HG03354 (cell line): ENCODE measurements around the gene TRPC4.
"Not testable (repeated sequence)": the region's sequence is repeated elsewhere in the genome, so short reads cannot be mapped to it uniquely, and the experiment has no call there.

Experiments used
- ATAC-seq: cut with Tn5 transposase; IDR thresholded peaks from one replicate; pipeline ENCODE4 v1.9.1; 2021; ENCODE audit warnings: mild to moderate bottlenecking; ENCODE audit not compliant: unreplicated experiment, poor library complexity, severe bottlenecking

The TRPC4 gene

DNA sequence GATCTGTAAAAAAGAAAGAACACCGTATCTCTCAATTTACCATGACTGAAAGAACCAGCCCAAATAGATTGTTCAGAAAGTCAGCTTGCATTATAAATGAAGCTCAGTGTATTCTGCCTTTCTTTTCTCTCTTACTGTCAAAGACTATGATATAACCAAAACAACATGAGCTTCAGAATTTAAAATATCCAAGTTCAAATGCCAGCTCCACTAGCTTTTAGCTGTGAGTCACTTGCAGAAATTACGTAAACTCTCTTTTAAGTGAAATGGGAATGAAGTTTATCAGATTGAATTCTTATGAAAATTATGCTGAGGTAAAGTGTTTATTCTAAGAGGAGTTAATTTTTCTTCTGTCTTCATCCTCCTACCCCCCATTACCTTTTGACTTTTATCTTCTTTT is 251.0 kb downstream of the TRPC4 start:
- ATAC-seq: no peak

DNA sequence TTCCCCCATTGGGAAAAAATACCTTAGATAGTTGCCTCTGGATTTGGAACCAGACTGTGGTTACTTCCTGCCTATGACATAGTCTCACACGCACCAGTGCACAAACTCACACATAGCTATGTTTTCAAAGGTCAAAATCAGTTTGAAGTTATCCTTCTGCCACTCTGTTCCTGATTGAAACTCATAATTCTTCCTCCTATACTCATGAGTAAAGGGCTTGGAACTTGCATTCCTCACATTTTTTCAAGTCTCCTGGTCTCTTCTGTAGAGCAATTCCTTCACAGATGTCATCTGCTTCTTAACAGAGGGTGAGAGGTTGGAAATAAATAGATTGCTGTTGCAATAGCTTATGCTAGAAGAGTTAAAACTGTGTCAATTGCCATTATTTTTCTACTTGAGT is 252.4 kb downstream of the TRPC4 start:
- ATAC-seq: no peak

DNA sequence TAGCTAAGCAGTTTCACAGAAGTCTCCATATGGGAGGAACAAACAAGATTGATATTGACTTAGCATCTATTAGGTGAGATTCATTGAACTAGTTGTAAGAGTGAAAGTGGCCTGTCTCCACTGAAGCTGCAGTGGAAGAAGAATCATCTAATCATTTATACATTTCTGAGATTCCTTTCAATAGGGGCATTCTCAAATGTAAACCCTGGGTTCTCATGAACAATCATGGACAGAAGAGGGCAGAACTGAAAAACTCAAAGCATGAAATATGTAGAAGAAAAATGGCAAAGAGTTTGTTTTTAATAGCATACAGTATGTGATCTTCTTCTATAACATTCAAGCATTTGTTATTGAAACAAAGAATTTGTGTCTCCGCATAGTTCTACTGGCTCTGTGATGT is 253.4 kb downstream of the TRPC4 start:
- ATAC-seq: no peak

DNA sequence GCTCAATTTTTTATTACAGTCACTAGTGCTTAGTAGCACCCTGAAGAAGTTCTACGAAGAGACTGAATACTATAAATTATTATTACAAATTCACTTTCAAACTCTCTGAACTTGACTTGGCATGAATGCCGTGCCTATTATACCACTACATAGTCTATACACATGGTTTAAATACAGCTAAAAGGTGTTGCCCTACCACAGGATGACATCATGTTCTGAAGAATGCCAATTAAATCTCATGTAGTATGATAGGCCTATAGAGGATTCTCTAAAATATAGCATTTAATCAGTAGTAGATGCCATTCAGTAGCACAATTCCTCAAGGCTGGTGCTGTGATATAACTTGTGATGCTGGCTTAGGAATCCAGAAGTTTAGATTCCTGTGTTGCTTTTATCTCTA is 254.3 kb downstream of the TRPC4 start:
- ATAC-seq: no peak

DNA sequence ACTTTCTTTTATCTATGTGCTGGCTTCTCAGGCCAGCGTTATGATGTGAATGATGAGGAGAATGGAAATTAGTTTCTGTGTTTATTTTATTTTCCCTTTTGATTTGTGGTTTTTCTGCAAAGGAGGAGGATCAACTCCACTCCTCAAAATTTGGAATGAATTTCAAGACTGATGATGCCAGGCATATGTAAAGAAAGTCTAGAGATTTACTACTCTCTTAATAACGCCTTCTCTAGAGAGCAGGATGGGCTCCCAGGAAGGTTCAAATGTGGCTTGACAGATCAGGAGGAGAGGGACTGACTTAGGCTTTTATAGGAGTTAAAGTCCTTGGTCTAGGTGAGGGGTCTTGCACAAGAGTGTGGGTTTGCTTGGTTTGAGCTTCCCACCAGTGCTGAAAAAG is 255.9 kb downstream of the TRPC4 start:
- no peak for ATAC-seq

DNA sequence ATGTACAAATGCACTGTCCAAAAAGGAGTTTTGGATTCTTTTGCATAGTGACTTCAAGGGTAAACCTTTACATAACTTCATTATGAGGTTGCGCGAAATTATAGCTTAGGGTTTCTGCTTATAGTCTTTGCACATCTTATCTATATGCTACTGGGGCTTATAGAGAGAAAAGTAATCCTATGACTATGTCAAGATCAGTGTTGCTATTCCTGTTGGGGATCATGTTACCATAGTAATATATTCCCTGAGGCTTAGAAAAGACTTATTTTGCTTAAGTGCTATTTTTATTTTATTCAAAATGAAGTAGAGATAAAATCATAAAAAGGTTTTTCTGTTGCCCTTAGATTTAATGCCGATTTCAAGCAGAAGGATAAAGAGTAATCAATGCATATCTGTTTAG is 256.3 kb downstream of the TRPC4 start:
- ATAC-seq: no peak

DNA sequence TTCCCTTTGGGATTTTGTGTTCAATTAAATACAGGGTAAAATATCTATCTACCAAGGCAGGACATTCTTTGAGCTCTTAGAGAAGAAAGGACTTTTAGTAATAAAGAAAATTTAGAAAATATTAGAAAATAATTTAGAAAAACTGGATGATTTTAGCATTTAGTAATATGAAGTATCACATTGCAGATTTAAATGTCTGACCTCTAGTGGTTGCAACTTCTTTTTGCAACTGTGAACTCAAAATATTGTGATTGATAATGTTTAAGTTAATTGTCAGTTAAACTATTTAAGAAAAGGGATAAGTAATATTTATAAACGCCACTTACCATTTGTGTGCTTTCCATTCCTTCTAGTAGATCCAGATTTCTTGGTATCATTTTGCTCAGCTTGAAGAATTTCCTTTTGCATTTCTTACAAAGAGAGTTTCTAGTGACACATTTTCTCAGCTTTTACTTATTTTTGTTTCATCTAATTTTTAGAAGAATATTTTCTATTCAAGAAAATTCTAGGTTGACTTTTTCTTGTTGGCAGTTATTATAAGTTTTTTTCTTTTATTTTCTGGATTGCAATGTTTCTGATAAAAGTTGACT is 260.7 kb downstream of the TRPC4 start:
- ATAC-seq: no peak

DNA sequence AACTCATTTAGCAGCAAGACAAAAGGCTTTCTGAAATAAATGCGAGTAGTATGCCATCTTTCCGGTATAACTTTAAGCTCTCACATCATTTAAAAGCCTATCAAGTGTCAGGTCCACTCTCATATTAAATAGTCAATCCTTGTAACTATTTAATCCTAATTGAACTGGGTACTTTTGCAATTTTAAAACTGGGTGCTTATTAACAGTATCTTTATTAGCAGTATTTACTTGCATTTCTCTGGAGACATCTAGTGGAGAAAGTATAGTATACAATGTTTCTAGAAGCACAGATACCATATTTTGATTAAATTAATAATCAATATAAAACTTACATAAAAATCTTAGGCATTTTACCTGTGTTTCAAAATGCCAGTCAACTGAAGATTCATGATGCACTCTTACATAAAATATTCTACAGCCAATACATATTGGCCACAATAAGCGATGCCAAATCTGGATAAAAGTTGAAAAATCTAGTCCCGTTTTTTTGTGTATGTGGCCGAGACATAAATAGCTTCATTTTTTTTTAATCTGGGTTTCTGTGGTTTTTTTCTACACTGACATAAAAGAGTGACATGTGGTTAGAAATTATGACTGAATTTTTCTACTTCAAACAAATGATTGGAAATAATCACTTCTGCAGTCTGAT is 266.7 kb downstream of the TRPC4 start:
- no peak for ATAC-seq

DNA sequence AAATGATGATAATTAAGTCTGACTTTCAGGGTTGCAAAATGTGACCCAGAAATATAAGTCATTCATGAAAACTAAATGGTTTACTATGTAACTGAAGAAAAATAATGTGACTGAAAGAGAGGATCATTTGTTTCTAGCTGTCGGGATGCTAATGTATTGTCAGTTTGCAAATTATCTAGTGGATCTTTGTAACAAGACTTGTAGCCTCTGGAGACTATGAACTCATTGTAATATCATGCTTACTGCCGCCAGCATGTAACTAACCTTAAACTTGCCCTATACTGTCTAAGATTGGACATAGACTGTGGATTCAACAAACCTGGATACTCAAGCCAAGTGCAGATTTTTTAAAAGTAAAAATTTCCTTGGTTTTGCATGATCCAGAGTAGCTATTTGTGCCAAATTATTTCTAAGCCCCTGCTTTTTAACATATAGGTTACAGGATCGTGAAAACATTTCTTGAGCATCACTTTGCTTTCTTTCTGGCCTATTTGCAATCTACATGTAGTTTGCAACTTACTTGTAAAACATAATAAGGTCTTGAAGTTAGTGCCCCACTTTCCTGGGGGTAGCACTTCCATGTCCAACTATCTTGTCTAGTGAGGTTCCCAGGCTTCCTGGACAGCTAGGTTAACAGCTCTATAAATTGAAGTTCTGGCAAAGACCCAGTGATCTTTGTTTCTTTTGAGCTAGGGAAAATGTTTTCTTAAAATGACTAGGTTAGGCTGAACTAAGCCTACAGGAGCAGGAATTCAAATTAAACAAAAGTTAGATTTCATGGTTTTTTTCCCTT is 267.7 kb downstream of the TRPC4 start:
- ATAC-seq: no peak

DNA sequence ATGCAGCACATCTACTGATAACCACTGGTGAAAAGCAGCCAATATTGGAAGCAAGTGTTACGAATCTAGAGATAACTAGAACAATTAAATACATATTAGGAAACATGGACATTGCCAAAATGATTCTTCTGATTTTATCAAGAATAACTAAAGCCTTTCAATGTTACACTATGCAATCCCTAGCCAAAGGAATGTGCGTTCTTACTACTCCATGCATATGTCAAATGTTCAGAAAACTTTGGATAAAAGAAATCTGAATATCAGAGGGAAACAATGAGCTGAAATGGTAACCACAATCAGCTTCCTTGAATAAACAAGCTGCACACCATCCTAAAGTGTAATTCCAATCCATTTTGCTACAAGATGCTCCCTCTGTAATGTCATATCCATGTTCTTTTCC is 270.1 kb downstream of the TRPC4 start:
- ATAC-seq: no peak

DNA sequence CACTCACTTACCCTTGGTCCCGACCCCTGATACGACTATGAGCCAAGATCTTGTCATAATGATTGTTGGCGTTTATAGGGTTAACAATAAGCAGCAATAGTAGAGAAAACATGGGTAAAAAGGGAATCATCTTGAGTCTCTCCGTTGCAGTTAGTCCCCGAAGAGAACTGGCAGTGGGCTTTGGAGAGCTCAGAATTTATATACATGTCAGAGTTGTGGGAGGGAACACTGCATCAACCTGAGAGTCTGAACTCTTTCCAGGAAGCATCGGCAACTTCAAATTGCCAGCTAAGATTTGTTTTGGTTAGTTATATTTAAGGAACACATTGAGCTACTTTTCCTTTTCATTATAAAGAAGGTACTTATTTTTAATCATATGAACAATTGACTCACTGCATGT is 271.0 kb downstream of the TRPC4 start, which contains the start of gene POSTN:
TSS of gene POSTN (minus strand) at position 172 of the 400 bp plus-strand sequence. CDS start at position 130, 42 bp downstream.
- ATAC-seq: no peak

DNA sequence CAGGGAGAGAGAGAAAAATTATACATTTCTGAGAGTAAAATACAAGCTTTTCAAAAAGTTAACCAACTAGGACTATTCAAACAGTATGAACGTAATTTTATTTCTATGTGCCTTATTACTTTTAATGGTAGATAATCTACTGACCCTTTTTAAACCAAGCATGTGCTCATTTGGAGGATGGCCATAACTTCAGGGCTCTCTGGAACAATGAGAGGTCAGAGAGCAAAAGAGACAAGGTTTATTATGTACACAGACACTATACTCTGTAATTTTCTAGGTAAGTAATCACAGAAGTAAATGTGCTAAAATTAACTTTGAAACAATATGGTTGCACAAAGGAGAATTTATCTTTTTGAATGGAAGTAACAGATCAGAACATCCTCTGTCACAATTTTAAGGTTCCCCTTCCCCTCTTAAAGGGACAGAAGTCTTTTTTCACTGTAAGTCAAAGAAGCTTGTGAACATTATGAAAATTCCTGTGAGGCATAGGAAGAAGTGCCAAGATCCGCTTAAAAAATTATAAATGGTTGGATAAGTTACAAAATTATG is 272.0 kb downstream of the TRPC4 start:
- ATAC-seq: no peak

DNA sequence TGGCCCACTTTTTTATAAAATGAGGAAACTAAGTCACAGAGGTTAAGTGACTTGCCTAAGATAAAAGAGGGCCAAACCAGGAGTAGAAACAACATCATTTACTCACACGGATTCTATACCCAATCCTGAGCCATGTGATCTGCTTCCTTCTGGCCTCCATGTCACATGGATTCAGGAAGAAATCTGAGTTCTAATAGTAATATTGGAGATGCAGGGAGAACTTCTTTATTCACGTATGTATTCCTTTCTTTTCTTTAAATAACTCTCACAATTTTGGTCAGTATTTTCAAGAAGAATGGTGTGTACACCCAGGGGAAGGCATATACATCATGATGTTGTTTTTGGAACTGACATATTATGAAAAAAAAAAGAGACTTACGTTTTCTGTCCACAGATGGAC is 272.8 kb downstream of the TRPC4 start:
- no peak for ATAC-seq

DNA sequence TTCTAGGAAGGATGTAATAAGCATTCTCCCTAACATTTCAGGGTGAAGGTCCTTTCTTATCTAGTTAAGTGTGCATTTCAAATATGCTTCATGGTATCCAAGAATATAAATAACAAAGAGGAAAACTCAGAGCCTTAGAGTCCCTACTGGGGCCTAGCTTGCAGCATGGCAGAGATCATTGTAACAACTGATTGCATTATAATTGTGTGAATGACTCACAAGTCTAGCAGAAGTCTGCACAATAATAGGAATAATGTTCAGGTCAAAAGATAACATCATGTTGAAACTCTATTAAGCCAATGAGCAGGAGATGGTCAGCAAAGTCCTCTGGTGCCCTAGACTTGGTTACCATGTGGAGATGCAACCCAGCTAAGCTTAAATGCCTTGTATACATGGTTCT is 274.4 kb downstream of the TRPC4 start:
- no peak for ATAC-seq

DNA sequence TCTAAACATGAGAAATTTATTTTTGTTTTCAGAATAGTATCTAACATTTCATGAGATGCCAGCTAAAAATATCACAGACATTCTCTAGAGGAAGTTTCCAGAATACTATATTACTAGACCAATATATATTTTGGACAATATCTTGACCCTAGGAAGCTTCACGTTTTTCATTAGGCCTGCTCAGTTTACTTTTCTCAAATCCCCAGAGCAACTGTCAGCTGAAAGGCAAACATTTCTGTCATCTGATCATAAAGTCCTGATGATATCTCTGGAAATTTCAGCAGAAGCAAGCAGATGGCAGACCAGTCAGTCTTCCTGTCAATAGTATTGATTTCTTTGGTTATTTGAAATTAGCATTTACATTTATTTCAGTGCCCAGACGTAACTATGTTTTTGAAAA is 275.0 kb downstream of the TRPC4 start:
- ATAC-seq: no peak

DNA sequence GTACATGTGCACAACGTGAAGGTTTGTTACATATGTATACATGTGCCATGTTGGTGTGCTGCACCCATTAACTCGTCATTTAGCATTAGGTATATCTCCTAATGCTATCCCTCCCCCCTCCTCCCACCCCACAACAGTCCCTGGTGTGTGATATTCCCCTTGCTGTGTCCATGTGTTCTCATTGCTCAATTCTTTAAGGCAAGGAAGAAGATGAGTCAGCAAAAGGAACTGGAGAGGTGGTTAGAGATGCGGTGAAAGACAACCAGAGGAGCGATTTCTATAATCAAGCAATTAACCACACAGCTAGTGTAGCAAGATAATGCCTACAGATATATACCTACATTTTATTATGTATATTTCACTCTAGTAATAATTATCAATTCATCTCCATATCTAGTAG is 280.2 kb downstream of the TRPC4 start:
- not testable (repeated sequence) for ATAC-seq

DNA sequence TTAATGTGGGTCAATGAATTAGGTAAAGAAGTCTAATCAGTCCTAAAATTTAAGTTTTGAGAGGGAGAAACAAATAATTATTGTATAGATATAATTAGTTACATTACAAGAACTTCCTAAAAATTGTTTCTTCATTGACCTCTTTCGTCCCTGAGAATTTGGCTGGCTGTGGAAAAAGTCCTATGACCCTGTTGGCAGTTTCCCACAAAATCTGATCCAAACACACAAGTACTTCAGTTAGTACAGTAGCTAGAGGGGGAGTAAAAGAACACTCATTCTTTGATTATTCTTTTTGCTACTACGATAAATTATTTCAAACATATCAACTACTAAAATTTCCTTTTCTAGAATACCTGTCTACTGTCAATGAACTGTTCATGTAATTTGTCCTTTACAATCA is 282.3 kb downstream of the TRPC4 start:
- no peak for ATAC-seq
